Smooth muscle cell (in vitro differentiated cells): ENCODE measurements around the gene QRICH2. TPM values are rescaled to one million over a fixed set of nuclear protein-coding genes. Genes with fewer than 3 reads are reported as not detected.
"Not testable (repeated sequence)": the region's sequence is repeated elsewhere in the genome, so short reads cannot be mapped to it uniquely, and the experiment has no call there.

Source experiments
- DNase-seq: peaks from one replicate; lab custom pipeline; 2025; ENCODE audit not compliant: unreplicated experiment; lab: John Stamatoyannopoulos, UW
- H2AFZ ChIP-seq: fragments of 200-600 bp; sonication (generic); 2 replicates; pipeline ENCODE4 v1.6.0; 2016; ENCODE audit warnings: antibody characterized with exemption, low read depth, mild to moderate bottlenecking
- H3F3A ChIP-seq: fragments of 200-600 bp; sonication (generic); 2 replicates; pipeline ENCODE4 v1.6.0; 2017; ENCODE audit warnings: antibody characterized with exemption, low read depth
- H3K27ac ChIP-seq: fragments of 200-600 bp; sonication (generic); 2 replicates; pipeline ENCODE4 v1.5.1; 2016; ENCODE audit warnings: low read depth, mild to moderate bottlenecking
- H3K27me3 ChIP-seq: fragments of 200-600 bp; sonication (generic); 2 replicates; pipeline ENCODE4 v1.6.1; 2016; ENCODE audit warnings: low read depth, mild to moderate bottlenecking
- H3K36me3 ChIP-seq: fragments of 200-600 bp; sonication (generic); 2 replicates; pipeline ENCODE4 v1.5.1; 2016; ENCODE audit warnings: low read depth
- H3K4me1 ChIP-seq: fragments of 200-600 bp; sonication (generic); 2 replicates; pipeline ENCODE4 v1.5.1; 2016; ENCODE audit warnings: low read depth
- H3K4me2 ChIP-seq: fragments of 200-600 bp; sonication (generic); 2 replicates; pipeline ENCODE4 v1.6.0; 2016; ENCODE audit warnings: mild to moderate bottlenecking
- H3K4me3 ChIP-seq: fragments of 200-600 bp; sonication (generic); 2 replicates; pipeline ENCODE4 v1.5.1; 2016; ENCODE audit warnings: mild to moderate bottlenecking
- H3K79me2 ChIP-seq: fragments of 200-600 bp; sonication (generic); 2 replicates; pipeline ENCODE4 v1.6.0; 2016; ENCODE audit warnings: low read depth, mild to moderate bottlenecking
- H3K9ac ChIP-seq: fragments of 200-600 bp; sonication (generic); 2 replicates; pipeline ENCODE4 v1.6.0; 2016; ENCODE audit warnings: low read depth
- H3K9me3 ChIP-seq: fragments of 200-600 bp; sonication (generic); replicated peaks from 2 replicates; pipeline ENCODE4 v1.5.1; 2016; ENCODE audit warnings: low read depth
- H4K20me1 ChIP-seq: fragments of 200-600 bp; sonication (generic); 2 replicates; pipeline ENCODE4 v1.6.0; 2016; ENCODE audit warnings: low read depth
- CTCF ChIP-seq: fragments of 200-600 bp; sonication (generic); IDR thresholded peaks from 2 replicates; pipeline ENCODE4 v1.5.1; 2017; ENCODE audit warnings: borderline replicate concordance, mild to moderate bottlenecking, antibody characterized with exemption; ENCODE audit not compliant: insufficient read depth, poor library complexity, severe bottlenecking
- WGBS: methylation state at CpG from one replicate; pipeline ENCODE4 v1.1.7; 2016; ENCODE audit warnings: low lambda C conversion rate; 5-methylcytosine and 5-hydroxymethylcytosine counted together
- polyA plus RNA-seq: library from polyadenylated mRNA; unstranded; fragments of >200 nt; fragmentation: Nextera tagmentation; extraction: Ambion mirVana; gene quantifications from 2 replicates; pipeline ENCODE4 v1.2.1, GENCODE V29; 2016
- total RNA-seq: library from RNA; depleted of rRNA; stranded (reverse); fragments of >200 nt; gene quantifications from 2 replicates; pipeline ENCODE4 v1.2.3, GENCODE V29; 2014

The QRICH2 gene
- total and polyA plus RNA-seq, 2 experiments from 2014 or later, result 1.2 to 1.5 TPM

GRCh38 chr17:76253841-76254240, 54.2 kb downstream of the QRICH2 start:
- Histone ChIP-seq H3K27me3 (no peaks in the 10 kb centered on the region), H4K20me1 (no peaks in the 10 kb centered on the region), H3K4me2 (no peak overlapping the region), H3K9ac (no peak overlapping the region), H3K36me3 (no peaks in the 10 kb centered on the region), H3K4me1 (no peaks in the 10 kb centered on the region), H3K79me2 (no peaks in the 10 kb centered on the region), H3K9me3 (no peaks in the 10 kb centered on the region), H3K4me3 (no peak overlapping the region), H3F3A (peaks cover 4% of the 10 kb centered on the region), H2AFZ (no peak overlapping the region), H3K27ac (no peak overlapping the region)
- DNase-seq, result no peak
- WGBS, result 95% methylated on average over 7 of the region's 7 CpGs
- no peak for TF ChIP-seq CTCF

GRCh38 chr17:76252967-76253766, 54.9 kb downstream of the QRICH2 start:
- not testable (repeated sequence) for DNase-seq

GRCh38 chr17:76252040-76252954, 55.8 kb downstream of the QRICH2 start:
- Histone ChIP-seq H2AFZ (no peak overlapping the region), H3K4me2 (peak overlapping the region; percentile 26), H3K4me3 (no peak overlapping the region), H3F3A (peaks cover 4% of the 10 kb centered on the region), H3K9ac (no peak overlapping the region), H3K4me1 (no peaks in the 10 kb centered on the region), H3K79me2 (no peaks in the 10 kb centered on the region), H3K9me3 (no peaks in the 10 kb centered on the region), H3K27ac (peak overlapping the region; percentile 61), H3K36me3 (no peaks in the 10 kb centered on the region), H3K27me3 (no peaks in the 10 kb centered on the region), H4K20me1 (no peaks in the 10 kb centered on the region)
- DNase-seq, result no peak
- TF ChIP-seq CTCF, result no peak
- 37% methylated on average over 11 of the region's 11 CpGs for WGBS

More at GRCh38 chr17:76252967-76253766, 54.9 kb downstream of the QRICH2 start:
- not testable (repeated sequence) for H3K4me1 ChIP-seq, H3K9me3 ChIP-seq, H3K79me2 ChIP-seq, H3F3A ChIP-seq, H4K20me1 ChIP-seq, H3K9ac ChIP-seq, H2AFZ ChIP-seq, H3K27me3 ChIP-seq, H3K36me3 ChIP-seq, H3K4me3 ChIP-seq
- peak overlapping the region; percentile 26 for H3K4me2 ChIP-seq
- 90% methylated on average over 23 of the region's 23 CpGs for WGBS
- peak overlapping the region; percentile 61 for H3K27ac ChIP-seq

GRCh38 chr17:76251478-76252039, 56.5 kb downstream of the QRICH2 start:
- Histone ChIP-seq H3K27ac (no peak overlapping the region), H3K9ac (no peak overlapping the region), H3K9me3 (no peaks in the 10 kb centered on the region), H4K20me1 (no peaks in the 10 kb centered on the region), H3K4me3 (no peak overlapping the region), H3K79me2 (no peaks in the 10 kb centered on the region), H3K4me1 (no peaks in the 10 kb centered on the region), H3K36me3 (no peaks in the 10 kb centered on the region), H2AFZ (no peak overlapping the region), H3F3A (peaks cover 4% of the 10 kb centered on the region), H3K27me3 (no peaks in the 10 kb centered on the region), H3K4me2 (no peak overlapping the region)
- no peak for DNase-seq
- 90% methylated on average over 8 of the region's 8 CpGs for WGBS
- TF ChIP-seq CTCF, result no peak
